ENCODE measurements around the gene PROP1. TPM values are rescaled to one million over a fixed set of nuclear protein-coding genes. Genes with fewer than 3 reads are reported as not detected.

PROP1 gene
- total and polyA plus RNA-seq, 2 experiments from 2014 or later = 0.10 TPM; not detected in 1

GRCh38 chr5:177987326-177987725 is 8.7 kb downstream of the PROP1 start:
- no peak for DNase-seq (ENCODE audit: low spot score)

GRCh38 chr5:177985430-177986040 is 10.5 kb downstream of the PROP1 start:
- TF ChIP-seq CTCF (IDR thresholded peaks at IDR 0.05; ENCODE audit: poor library complexity) (no peak), EZH2 (IDR thresholded peaks at IDR 0.05; ENCODE audit: borderline replicate concordance) (no peak), EZH2phosphoT487 (IDR thresholded peaks at IDR 0.05; ENCODE audit: low read depth, severe bottlenecking, unreplicated experiment) (no peak)
- Histone ChIP-seq H3K27ac (no peak overlapping the region), H3K9me3 (ENCODE audit: low read depth) (no peaks in the 10 kb centered on the region), H3K9me2 (replicated peaks; ENCODE audit: insufficient read depth) (no peaks in the 10 kb centered on the region), H3K4me3 (no peak overlapping the region), H3K4me2 (no peak overlapping the region), H3K79me2 (no peaks in the 10 kb centered on the region), H3K27me3 (no peaks in the 10 kb centered on the region), H4K20me1 (ENCODE audit: insufficient read depth, poor library complexity, severe bottlenecking) (no peaks in the 10 kb centered on the region), H3K4me1 (ENCODE audit: insufficient read depth) (no peaks in the 10 kb centered on the region), H2AFZ (no peak overlapping the region), H3K36me3 (replicated peaks; ENCODE audit: insufficient read depth, low read depth) (no peaks in the 10 kb centered on the region)
- 95% methylated on average over 41 of the region's 50 CpGs for WGBS (ENCODE audit: low lambda C conversion rate, missing lambda C conversion rate)
- no peak for DNase-seq (ENCODE audit: low spot score)

More at GRCh38 chr5:177987326-177987725, 8.7 kb downstream of the PROP1 start:
- Histone ChIP-seq H3K4me3 (no peak overlapping the region), H3K79me2 (no peaks in the 10 kb centered on the region), H3K4me1 (ENCODE audit: insufficient read depth) (no peaks in the 10 kb centered on the region), H2AFZ (no peak overlapping the region), H3K36me3 (replicated peaks; ENCODE audit: insufficient read depth, low read depth) (no peaks in the 10 kb centered on the region), H3K27ac (no peak overlapping the region), H3K9me3 (ENCODE audit: low read depth) (no peaks in the 10 kb centered on the region), H4K20me1 (ENCODE audit: insufficient read depth, poor library complexity, severe bottlenecking) (no peaks in the 10 kb centered on the region), H3K9me2 (replicated peaks; ENCODE audit: insufficient read depth) (no peaks in the 10 kb centered on the region), H3K27me3 (no peaks in the 10 kb centered on the region), H3K4me2 (no peak overlapping the region)
- 83% methylated on average over 9 of the region's 9 CpGs for WGBS (ENCODE audit: low lambda C conversion rate, missing lambda C conversion rate)
- TF ChIP-seq EZH2 (IDR thresholded peaks at IDR 0.05; ENCODE audit: borderline replicate concordance) (no peak), CTCF (IDR thresholded peaks at IDR 0.05; ENCODE audit: poor library complexity) (no peak), EZH2phosphoT487 (IDR thresholded peaks at IDR 0.05; ENCODE audit: low read depth, severe bottlenecking, unreplicated experiment) (no peak)

GRCh38 chr5:177984584-177985206 is 11.3 kb downstream of the PROP1 start:
- 96% methylated on average over 44 of the region's 47 CpGs for WGBS (ENCODE audit: low lambda C conversion rate, missing lambda C conversion rate)
- H3K27ac ChIP-seq = no peak overlapping the region
- DNase-seq (ENCODE audit: low spot score) = no peak
- H3K9me2 ChIP-seq (replicated peaks; ENCODE audit: insufficient read depth) = no peaks in the 10 kb centered on the region
- H2AFZ ChIP-seq = no peak overlapping the region
- H3K36me3 ChIP-seq (replicated peaks; ENCODE audit: insufficient read depth, low read depth) = no peaks in the 10 kb centered on the region
- no peaks in the 10 kb centered on the region for H4K20me1 ChIP-seq (ENCODE audit: insufficient read depth, poor library complexity, severe bottlenecking)
- H3K4me2 ChIP-seq = no peak overlapping the region
- no peak overlapping the region for H3K4me3 ChIP-seq
- TF ChIP-seq CTCF (IDR thresholded peaks at IDR 0.05; ENCODE audit: poor library complexity) (no peak), EZH2 (IDR thresholded peaks at IDR 0.05; ENCODE audit: borderline replicate concordance) (no peak), EZH2phosphoT487 (IDR thresholded peaks at IDR 0.05; ENCODE audit: low read depth, severe bottlenecking, unreplicated experiment) (no peak)
- H3K79me2 ChIP-seq = no peaks in the 10 kb centered on the region
- H3K4me1 ChIP-seq (ENCODE audit: insufficient read depth) = no peaks in the 10 kb centered on the region
- no peaks in the 10 kb centered on the region for H3K9me3 ChIP-seq (ENCODE audit: low read depth)
- H3K27me3 ChIP-seq = no peaks in the 10 kb centered on the region

All from hepatocyte (in vitro differentiated cells).